Fibroblast of peridontal ligament (primary cell): Measurements from ENCODE around the gene MAGI2.
"Not testable (repeated sequence)": the region's sequence is repeated elsewhere in the genome, so short reads cannot be mapped to it uniquely, and the experiment has no call there.

Experiments
- DNase-seq: peaks from one replicate; pipeline ENCODE4 v3.0.0-alpha.2; 2010; ENCODE audit errors: extremely low read depth

The MAGI2 gene

GRCh38 chr7:78649236-78649635 is 804.2 kb downstream of the MAGI2 start:
- DNase-seq, result no peak

DNA sequence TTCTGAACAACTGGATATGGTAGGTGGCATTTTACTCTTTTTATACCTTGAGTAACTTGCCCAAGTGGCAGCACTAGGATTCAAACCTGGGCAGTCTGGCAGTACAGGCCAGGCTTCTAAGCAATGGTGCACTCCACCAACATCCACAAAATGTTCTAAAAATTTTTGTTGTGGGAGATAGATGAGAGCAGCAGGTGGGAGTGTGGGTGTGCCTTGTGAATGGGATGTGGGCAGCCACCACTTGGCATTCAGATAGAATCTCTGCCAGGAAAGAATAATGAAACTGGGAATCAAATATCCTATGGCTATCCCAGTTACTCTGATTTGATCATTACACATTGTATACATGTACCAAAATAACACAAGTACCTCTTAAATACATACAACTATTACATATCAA is 810.7 kb downstream of the MAGI2 start:
- no peak for DNase-seq

- no peak for DNase-seq
Measured at GRCh38 chr7:78638364-78638763, 815.1 kb downstream of the MAGI2 start.

GRCh38 chr7:78636727-78637126 is 816.7 kb downstream of the MAGI2 start:
- DNase-seq, result no peak

GRCh38 chr7:78635026-78635793 is 818.3 kb downstream of the MAGI2 start:
- no peak for DNase-seq

GRCh38 chr7:78634093-78634492 is 819.4 kb downstream of the MAGI2 start:
- no peak for DNase-seq

DNA sequence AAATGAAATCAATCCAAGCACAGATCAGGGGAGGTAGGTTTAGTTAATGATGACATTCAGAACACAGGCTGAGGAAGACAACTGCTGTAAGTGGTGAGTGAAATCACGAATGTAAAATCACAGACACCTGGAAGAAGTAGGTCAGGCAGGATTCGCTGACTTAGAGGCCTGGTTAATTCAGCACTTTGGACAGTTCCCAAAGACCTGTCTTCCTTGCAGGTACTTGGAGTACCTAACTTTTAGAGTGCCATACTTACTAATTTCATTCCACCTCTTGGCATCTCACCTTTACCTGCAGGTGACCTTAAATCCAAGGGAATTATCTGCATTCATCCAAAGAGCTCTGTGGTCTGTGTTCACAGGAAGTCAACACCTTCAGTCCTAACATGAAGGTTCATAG is 832.5 kb downstream of the MAGI2 start:
- no peak for DNase-seq

- DNase-seq, result no peak
Measured at GRCh38 chr7:78616539-78616938, 836.9 kb downstream of the MAGI2 start.

DNA sequence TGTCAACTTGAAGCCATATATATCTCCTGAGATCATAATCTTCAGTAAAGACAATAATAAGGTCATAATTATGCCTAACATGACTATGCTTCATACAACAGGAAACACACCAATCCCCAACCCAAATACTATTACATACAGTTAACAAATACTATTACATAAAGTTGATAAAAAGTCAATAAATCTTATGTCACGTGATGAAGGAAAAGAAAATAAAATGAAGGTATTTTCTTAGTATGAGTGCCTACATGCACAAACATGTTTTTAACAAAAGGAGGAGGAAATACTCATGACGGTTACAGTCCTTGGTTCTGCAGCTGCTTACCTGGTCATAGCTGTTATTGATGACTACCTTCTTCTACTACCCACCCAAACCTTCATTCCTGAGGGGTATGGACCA is 844.2 kb downstream of the MAGI2 start:
- DNase-seq, result no peak

DNA sequence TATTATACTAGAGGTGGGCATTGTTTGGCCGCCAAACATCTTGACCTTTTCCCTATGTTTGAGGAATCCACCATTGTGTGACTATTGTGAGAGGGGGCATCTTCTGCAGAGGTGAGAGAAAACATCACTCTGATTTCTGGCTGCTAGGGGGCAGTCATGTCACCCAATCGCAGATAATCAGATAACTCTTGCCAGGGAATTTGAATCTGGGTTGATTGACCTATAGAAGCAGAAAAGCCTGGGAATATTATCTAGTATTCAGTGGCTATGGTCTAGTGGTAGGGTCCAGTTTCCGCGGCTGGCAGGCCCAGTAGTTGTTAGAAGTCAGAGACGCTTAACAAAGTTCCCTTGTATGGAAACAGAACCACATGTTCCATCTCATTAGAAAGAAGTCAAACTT is 846.4 kb downstream of the MAGI2 start:
- no peak for DNase-seq

DNA sequence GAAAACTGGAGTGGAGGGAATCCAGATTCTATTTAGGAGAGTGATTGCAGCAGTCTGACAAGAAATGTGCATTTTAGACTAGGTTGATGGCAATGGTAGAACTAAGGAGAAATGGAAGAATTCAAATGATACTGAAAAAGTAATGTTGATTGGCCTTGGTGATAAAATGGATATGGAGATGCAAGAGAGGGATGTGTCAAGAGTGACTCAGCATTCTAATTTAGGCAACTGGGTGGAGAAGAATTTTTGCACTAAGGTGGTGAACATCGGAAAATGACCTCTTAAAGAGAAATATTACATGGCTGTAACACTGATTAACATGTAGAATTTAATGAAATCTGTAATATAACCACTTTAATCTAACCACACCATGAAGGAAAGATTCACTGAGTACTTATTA is 848.3 kb downstream of the MAGI2 start:
- peak; percentile 29 for DNase-seq

- no peak for DNase-seq
Measured at GRCh38 chr7:78601728-78602127, 851.7 kb downstream of the MAGI2 start.

- no peak for DNase-seq
Measured at GRCh38 chr7:78594156-78594555, 859.3 kb downstream of the MAGI2 start.

GRCh38 chr7:78588393-78588792 is 865.1 kb downstream of the MAGI2 start:
- DNase-seq, result no peak

GRCh38 chr7:78587443-78588044 is 865.9 kb downstream of the MAGI2 start:
- DNase-seq, result peak; percentile 27

GRCh38 chr7:78585980-78586379 is 867.5 kb downstream of the MAGI2 start:
- no peak for DNase-seq

GRCh38 chr7:78578686-78579085 is 874.8 kb downstream of the MAGI2 start:
- DNase-seq, result no peak

GRCh38 chr7:78577174-78577952 is 876.1 kb downstream of the MAGI2 start:
- DNase-seq, result not testable (repeated sequence)

GRCh38 chr7:78576236-78576635 is 877.2 kb downstream of the MAGI2 start:
- peak; percentile 7 for DNase-seq

GRCh38 chr7:78571292-78571691 is 882.2 kb downstream of the MAGI2 start:
- no peak for DNase-seq

DNA sequence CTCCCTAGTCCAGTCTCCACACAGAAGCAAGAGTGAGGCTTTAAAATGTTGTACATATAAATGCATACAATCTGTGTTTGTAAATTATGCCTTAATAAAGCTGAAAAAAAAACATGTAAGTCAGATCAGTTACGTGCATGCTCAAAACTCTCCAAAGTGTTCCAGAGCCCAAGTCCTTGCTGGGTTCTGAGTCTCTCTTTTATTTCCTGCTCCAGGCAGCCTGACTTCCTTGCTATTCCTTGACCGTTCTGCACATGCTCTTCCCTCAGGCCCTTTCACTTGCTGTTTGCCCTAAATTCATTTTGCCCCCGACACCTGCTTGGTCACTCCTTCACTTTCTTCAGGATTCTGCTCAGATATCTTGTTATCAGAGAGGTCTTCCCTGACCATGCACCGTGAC is 884.8 kb downstream of the MAGI2 start:
- DNase-seq, result no peak

DNA sequence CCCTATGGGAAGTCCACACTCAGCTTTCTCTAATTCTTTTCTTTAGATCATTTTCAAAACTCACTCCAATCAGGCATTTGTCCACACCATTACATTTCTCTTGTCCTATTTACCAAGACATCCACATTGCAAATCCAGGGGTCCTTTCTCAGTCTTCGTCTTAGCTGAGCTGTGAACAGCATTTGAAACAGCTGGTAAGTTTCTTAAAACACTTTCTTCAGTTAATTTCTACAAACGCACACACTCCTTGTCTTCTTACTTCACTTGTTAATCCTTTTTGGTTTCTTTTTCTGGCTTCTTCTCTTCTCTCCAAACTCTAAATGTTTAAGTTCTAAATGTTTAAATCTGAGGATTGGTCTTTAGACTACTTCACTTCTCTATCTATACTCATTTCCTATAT is 885.6 kb downstream of the MAGI2 start:
- DNase-seq, result no peak

DNA sequence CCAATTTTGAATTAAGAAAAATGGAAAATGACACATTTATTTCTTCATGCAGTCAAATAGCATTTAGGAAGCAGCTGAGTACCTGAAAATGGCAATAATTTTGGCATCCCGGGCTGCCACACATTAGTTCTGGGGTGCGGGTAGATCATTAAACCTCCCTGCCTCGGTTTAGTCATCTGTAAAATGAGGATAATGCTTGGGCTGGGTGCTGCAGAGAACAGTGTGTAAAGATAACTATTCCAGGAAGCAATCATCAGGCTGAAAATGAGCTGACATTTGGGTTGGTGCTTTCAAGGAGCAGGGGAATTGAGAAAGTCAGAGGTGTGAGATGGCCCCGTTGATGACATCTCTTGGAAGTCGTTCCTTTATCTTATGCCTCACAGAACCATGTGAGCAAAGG is 887.7 kb downstream of the MAGI2 start:
- no peak for DNase-seq
